GM18499 (cell line): ENCODE results near the gene LMX1B.
"Not testable (repeated sequence)": the region's sequence is repeated elsewhere in the genome, so short reads cannot be mapped to it uniquely, and the experiment has no call there.

Experiments used
- ATAC-seq: cut with Tn5 transposase; IDR thresholded peaks from one replicate; pipeline ENCODE4 v1.9.1; 2021; ENCODE audit warnings: moderate number of reproducible peaks; ENCODE audit not compliant: insufficient read depth, unreplicated experiment

LMX1B gene

DNA sequence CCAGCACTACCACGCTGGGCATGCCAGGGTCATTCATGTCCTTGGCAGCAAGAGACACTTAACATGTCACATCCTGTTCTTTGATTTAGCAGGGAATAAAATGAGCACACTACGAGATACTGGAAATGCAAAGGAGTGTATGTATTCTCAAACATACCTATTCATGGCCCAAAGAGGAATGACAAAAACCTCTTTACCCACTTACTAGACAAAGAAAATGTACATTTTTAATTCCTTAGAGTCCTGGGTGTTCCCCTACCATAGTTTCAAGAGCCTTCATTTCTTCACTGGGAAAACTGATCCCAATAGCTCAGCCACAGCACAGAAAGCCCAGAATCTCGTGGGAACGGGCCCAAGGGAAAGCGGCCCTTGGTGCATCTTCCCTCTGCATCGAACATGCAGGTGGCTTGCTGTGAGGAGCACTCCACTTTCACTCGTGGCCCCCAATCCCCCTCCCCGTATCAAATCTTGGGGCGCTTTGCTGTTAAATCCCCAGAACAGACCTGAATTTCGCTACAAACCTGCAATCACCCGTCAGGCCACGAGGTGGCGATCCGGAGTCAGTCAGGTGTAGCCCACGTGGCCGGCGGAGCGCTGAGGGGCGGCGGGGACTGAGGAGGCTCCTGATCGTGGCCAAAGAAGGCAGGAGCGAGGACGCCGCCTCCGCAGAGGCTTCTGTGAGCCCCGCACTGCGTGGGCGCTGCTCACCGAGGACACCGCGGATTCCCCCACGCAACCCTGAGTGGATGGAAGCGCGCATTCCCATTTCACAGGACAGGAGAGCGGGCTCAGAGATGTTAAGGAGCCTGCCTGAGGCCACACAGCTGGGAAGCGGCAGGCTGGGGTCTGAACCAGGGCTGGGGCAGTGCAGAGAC is 91.4 kb downstream of the LMX1B start:
- ATAC-seq = no peak

GRCh38 chr9:126705767-126706697 is 92.3 kb downstream of the LMX1B start:
- ATAC-seq = no peak

GRCh38 chr9:126706698-126707053 is 92.9 kb downstream of the LMX1B start:
- no peak for ATAC-seq

GRCh38 chr9:126707083-126707482 is 93.4 kb downstream of the LMX1B start:
- ATAC-seq = no peak

DNA sequence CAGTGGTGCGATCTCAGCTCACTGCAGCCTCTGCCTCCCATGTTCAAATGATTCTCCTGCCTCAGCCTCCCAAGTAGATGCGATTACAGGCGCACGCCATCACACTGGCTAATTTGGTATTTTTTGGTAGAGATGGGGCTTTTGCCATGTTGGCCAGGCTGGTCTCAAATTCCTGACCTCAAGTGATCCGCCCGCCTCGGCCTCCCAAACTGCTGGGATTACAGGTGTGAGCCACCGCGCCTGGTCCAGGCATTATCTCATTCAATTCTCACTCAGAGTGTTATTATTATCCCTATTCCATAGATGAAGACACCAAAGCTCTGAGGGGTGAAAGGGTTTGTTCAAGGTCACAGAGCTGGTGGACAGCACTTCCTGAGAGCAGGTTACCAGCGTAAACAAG is 94.0 kb downstream of the LMX1B start:
- ATAC-seq = not testable (repeated sequence)

GRCh38 chr9:126708178-126708577 is 94.5 kb downstream of the LMX1B start:
- no peak for ATAC-seq

GRCh38 chr9:126709241-126709640 is 95.5 kb downstream of the LMX1B start:
- ATAC-seq = no peak

DNA sequence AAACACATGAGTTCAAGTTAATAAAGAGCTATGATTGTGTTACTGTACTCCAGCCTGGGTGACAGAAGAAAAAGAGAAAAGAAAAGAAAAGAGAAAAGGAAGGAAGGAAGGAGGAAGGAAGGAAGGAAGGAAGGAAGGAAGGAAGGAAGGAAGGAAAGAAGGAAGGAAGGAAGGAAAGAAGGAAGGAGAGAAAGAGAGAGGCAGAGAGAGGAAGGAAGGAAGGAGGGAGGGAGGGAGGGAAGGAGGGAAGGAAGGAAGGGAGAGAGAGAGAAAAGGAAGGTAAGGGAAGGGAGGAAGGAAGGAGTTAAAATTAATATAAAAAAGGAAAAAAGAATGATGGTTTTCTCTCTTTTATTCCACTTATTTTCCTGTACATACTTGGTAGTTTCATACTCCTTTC is 101.7 kb downstream of the LMX1B start:
- ATAC-seq = no peak

- not testable (repeated sequence) for ATAC-seq
These were observed 103.7 kb downstream of the LMX1B start for GRCh38 chr9:126717441-126717840.

DNA sequence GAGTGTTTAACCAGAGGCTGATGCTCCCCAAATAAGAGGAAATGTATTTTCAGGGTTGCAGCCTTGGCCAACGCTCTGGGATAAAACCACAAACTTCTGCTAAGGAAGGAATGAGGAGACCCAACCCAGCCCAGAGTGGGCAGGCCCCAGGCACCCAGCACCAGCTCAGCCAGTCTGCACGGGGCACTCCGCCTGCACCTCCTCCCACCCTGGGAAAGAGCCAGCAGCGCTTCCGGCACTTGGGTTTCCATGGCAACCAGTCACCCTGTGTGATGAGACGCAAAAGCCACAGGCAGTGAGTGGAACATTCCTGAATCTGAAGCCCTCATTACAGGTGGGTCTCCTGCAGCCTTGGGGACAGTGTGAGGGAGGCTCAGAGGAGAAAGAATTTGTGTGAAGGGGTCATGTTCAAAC is 105.9 kb downstream of the LMX1B start:
- no peak for ATAC-seq

DNA sequence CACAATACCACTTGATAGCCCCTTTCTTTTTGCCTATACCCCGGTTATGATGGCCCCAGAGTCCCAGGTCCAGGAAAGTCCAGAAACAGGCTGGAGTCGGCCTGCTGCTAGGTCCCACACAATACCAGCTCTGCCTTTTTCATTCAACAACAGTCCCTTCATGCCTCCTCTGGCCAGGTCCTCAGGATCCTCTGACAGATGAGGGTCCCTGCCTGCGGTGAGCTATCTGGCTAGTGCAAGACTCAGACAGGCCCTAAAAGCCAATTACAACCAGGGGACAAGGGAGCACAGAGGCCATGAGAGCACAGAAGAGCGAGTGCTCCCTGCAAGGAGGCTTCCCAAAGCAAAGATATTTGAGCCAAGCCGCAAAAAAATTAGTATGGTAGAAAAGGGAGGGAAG is 106.3 kb downstream of the LMX1B start:
- no peak for ATAC-seq

- ATAC-seq = no peak
These were observed 107.2 kb downstream of the LMX1B start for GRCh38 chr9:126720661-126721563.

- no peak for ATAC-seq
These were observed 107.8 kb downstream of the LMX1B start for GRCh38 chr9:126721564-126721981.

- ATAC-seq = no peak
These were observed 108.7 kb downstream of the LMX1B start for GRCh38 chr9:126722252-126722921.

DNA sequence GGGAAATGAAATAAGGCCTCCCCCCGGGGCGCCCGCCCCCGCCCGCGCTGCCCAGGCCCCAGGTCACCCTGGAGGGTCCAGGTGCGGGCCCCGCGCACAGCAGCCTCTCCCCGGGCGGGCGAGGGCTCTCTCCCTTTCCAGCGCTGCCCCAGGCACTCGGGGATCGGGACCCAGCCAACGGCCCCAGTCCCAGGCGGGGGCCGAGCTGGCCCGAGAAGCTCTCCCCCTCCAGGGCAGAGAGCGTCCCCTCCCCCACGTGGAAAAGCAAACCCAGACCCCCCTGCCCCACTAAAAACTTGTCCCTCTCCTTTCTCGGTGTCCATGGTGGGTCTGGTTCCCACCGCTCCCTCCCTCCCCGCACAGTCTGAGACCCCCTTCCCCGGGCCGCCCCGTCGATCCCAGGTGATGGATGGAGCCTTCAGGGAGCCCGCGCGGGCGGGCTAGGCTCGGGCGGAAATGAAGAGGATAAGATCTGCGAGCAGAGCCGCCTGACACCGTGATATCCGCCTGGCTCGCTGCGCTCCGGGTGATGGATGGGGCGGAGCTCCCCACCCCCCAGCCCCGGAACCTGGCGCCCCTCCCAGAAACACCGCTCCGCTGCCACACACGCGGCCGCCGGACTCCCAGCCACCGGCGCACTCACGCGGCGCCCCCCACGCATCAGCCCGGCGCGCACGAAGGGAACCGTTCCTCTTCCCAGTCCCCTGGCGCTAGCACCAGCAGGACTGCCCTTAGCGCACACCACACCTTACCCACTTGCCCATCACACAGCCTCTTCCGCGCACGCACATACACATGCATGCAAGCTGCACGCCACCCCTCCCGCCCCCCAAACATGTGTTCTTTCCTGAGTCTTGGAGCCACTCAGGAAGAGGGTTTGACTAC is 109.4 kb downstream of the LMX1B start:
- no peak for ATAC-seq

DNA sequence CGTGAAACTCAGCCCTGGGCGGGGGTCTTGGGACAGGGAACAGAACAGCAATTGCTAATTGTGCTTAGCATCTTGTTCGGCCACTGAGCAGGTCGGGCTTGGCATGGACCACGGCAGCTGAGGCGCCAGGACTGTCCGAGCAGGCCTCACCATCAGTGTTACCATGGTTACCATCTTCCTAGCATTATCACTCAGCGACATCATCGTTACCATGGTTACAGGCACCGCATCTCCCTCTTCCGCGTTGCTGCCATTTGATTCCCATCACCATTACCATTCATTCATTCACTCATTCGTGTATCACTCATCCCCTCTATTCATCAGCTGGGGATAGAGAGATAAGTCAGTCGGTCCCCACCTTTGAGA is 110.1 kb downstream of the LMX1B start:
- ATAC-seq = no peak

GRCh38 chr9:126724226-126724625 is 110.5 kb downstream of the LMX1B start:
- ATAC-seq = no peak

DNA sequence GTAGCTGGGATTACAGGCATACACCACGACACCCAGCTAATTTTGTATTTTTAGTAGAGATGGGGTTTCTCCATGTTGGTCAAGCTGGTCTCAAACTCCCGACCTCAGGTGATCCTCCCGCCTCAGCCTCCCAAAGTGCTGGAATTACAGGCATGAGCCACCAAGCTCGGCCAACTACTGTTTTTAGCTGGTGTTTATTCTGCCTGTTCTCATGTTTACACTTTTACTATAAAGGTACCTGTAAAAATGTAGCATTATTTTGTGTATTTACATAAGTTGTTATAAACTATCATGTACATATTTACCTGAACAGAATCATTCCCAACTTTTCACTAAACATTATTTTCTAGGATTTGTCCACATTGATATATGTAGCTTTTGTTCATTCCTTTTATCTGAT is 111.8 kb downstream of the LMX1B start:
- not testable (repeated sequence) for ATAC-seq

- not testable (repeated sequence) for ATAC-seq
These were observed 114.5 kb downstream of the LMX1B start for GRCh38 chr9:126728210-126728609.
